GM12878 (cell line): ENCODE measurements around the gene IMMP2L. TPM values are rescaled to one million over a fixed set of nuclear protein-coding genes. Genes with fewer than 3 reads are reported as not detected.

Experiments used
- ATAC-seq: fragments of 200-7000 bp; cut with Tn5 transposase; 3 replicates; pipeline ENCODE4 v1.9.1; 2020; ENCODE audit warnings: mild to moderate bottlenecking, moderate library complexity
- BruUV-seq: library from RNA; stranded (reverse); fragments of 400-500 nt; replicated peaks from 2 replicates; lab custom pipeline; 2021; lab: Mats Ljungman, UMichigan
- CTCF ChIA-PET: fragments of 300-600 bp; sonication (Branson Sonifier 250); formaldehyde crosslinking; extraction: SDS; loops from one replicate; lab custom pipeline; 2021; ENCODE audit warnings: inconsistent platforms; lab: Yijun Ruan, JAX
- POLR2A ChIA-PET: fragments of 350-600 bp; formaldehyde crosslinking; extraction: SDS; loops from one replicate; lab custom pipeline; 2021; ENCODE audit warnings: inconsistent platforms; lab: Charles Lee
- RAD21 ChIA-PET: fragments of 300-600 bp; sonication (Branson Sonifier 250); formaldehyde crosslinking; loops from one replicate; lab custom pipeline; 2023; ENCODE audit warnings: antibody characterized with exemption; ENCODE audit not compliant: unreplicated experiment; lab: Charles Lee
- SMC1A ChIA-PET: fragments of 300-600 bp; sonication (Branson Sonifier 250); formaldehyde crosslinking; loops from one replicate; lab custom pipeline; 2023; ENCODE audit not compliant: unreplicated experiment, uncharacterized antibody; lab: Charles Lee
- DNase-seq: peaks from one replicate; pipeline ENCODE4 v3.0.0-alpha.2; 2011; ENCODE audit warnings: low read depth, low spot score
- FAIRE-seq: peaks from 3 replicates; lab custom pipeline; 2011; peaks lifted over from hg19 to GRCh38; lab: Jason Lieb, UNC
- H2AFZ ChIP-seq: 2 replicates; pipeline ENCODE4 v1.6.0; 2011; ENCODE audit warnings: low read depth, low read length, control low read depth; ENCODE audit not compliant: control insufficient read depth
- H3K27ac ChIP-seq: 2 replicates; pipeline ENCODE4 v1.5.1; 2011; ENCODE audit warnings: control low read depth; ENCODE audit not compliant: control insufficient read depth, insufficient read depth
- H3K27me3 ChIP-seq, 2 experiments: replicated peaks in 1 of 2; 2 replicates each; pipeline versions ENCODE4 v1.6.0 to v1.6.1; 2011; ENCODE audit warnings: low read length in 1 of 2; ENCODE audit not compliant: control insufficient read depth in 2 of 2, insufficient read depth in 2 of 2
- H3K36me3 ChIP-seq, 2 experiments: 2 replicates each; pipeline ENCODE4 v1.5.1; 2011; ENCODE audit warnings: low read length in 1 of 2; ENCODE audit not compliant: control insufficient read depth in 2 of 2, insufficient read depth in 2 of 2
- H3K4me1 ChIP-seq: 2 replicates; pipeline ENCODE4 v1.6.1; 2011; ENCODE audit warnings: mild to moderate bottlenecking, low read length, moderate library complexity, mixed read lengths; ENCODE audit not compliant: control insufficient read depth, insufficient read depth
- H3K4me2 ChIP-seq: 2 replicates; pipeline ENCODE4 v1.6.0; 2011; ENCODE audit warnings: control low read depth; ENCODE audit not compliant: control insufficient read depth, insufficient read depth
- H3K4me3 ChIP-seq: fragments of 200-600 bp; sonication (generic); 2 replicates; pipeline ENCODE4 v1.5.1; 2016
- H3K79me2 ChIP-seq: 2 replicates; pipeline ENCODE4 v1.6.0; 2011; ENCODE audit warnings: low read length; ENCODE audit not compliant: control insufficient read depth, insufficient read depth
- H3K9ac ChIP-seq: 2 replicates; pipeline ENCODE4 v1.8.0; 2011; ENCODE audit warnings: low read length, control low read depth, mixed read lengths; ENCODE audit not compliant: control insufficient read depth, insufficient read depth
- H3K9me3 ChIP-seq: replicated peaks from 3 replicates; pipeline ENCODE4 v1.5.1; 2011; ENCODE audit warnings: mild to moderate bottlenecking, low read length; ENCODE audit not compliant: control insufficient read depth, insufficient read depth
- H4K20me1 ChIP-seq: 2 replicates; pipeline ENCODE4 v1.6.0; 2011; ENCODE audit not compliant: control insufficient read depth, insufficient read depth
- ATF7 ChIP-seq: fragments of 450-650 bp; IDR thresholded peaks from 2 replicates; pipeline ENCODE4 v1.6.1; 2016; ENCODE audit warnings: low read depth, mild to moderate bottlenecking
- CTCF ChIP-seq, 3 experiments: IDR thresholded peaks in 2 of 3; conservative IDR thresholded peaks in 1 of 3; 2 replicates each; pipeline ENCODE4 v1.5.1; 2011; ENCODE audit warnings: low read depth in 3 of 3, low read length in 3 of 3, mild to moderate bottlenecking in 3 of 3, control low read depth in 2 of 3, moderate library complexity in 2 of 3, inconsistent platforms in 1 of 3, mixed read lengths in 1 of 3; ENCODE audit not compliant: control insufficient read depth in 2 of 3, insufficient read depth in 1 of 3; ENCODE audit errors: extremely low read depth in 1 of 3
- DPF2 ChIP-seq: fragments of 450-650 bp; IDR thresholded peaks from 2 replicates; pipeline ENCODE4 v1.6.1; 2017; ENCODE audit warnings: mild to moderate bottlenecking
- EGR1 ChIP-seq, 2 experiments: IDR thresholded peaks; 1 replicate in 1 of 2; 2 replicates in 1 of 2; pipeline ENCODE4 v1.6.1; 2011 to 2012; ENCODE audit warnings: low read depth in 2 of 2, low read length in 2 of 2, borderline replicate concordance in 1 of 2, mild to moderate bottlenecking in 1 of 2, moderate library complexity in 1 of 2
- ELK1 ChIP-seq: IDR thresholded peaks from 2 replicates; pipeline ENCODE4 v1.6.1; 2012; ENCODE audit warnings: low read depth, low read length, improper control_type of control experiment
- JUNB ChIP-seq: IDR thresholded peaks from 2 replicates; pipeline ENCODE4 v1.6.1; 2016; ENCODE audit warnings: antibody characterized with exemption, mild to moderate bottlenecking
- MAX ChIP-seq: IDR thresholded peaks from 2 replicates; pipeline ENCODE4 v1.6.1; 2012; ENCODE audit warnings: low read depth, low read length, improper control_type of control experiment
- MEF2A ChIP-seq: IDR thresholded peaks from 2 replicates; pipeline ENCODE4 v1.6.1; 2011; ENCODE audit warnings: low read depth, mild to moderate bottlenecking, low read length, moderate library complexity; ENCODE audit not compliant: insufficient read depth
- SPI1 ChIP-seq: IDR thresholded peaks from 2 replicates; pipeline ENCODE4 v1.6.1; 2011; ENCODE audit warnings: low read depth, mild to moderate bottlenecking, low read length, moderate library complexity, borderline replicate concordance; ENCODE audit not compliant: insufficient read depth
- WRNIP1 ChIP-seq: IDR thresholded peaks from 2 replicates; pipeline ENCODE4 v1.6.1; 2011; ENCODE audit warnings: low read depth, low read length, improper control_type of control experiment, borderline replicate concordance
- WGBS: methylation state at CpG from one replicate; pipeline ENCODE4 v1.1.6; 2016; ENCODE audit warnings: low lambda C conversion rate; ENCODE audit not compliant: insufficient replicate concordance, insufficient coverage; ENCODE audit errors: missing lambda C conversion rate; 5-methylcytosine and 5-hydroxymethylcytosine counted together
- in situ Hi-C: fragments of 300-500 bp; cut with MboI; formaldehyde crosslinking; loops from 9 replicates; pipeline ENCODE4 v1.14.3; 2018; ENCODE audit warnings: mixed read lengths
- intact Hi-C: fragments of 100-400 bp; cut with micrococcal nuclease; formaldehyde crosslinking; loops from one replicate; pipeline ENCODE4 v1.14.2; 2022; ENCODE audit not compliant: unreplicated experiment
- polyA plus RNA-seq, 11 experiments: library from polyadenylated mRNA; depleted of rRNA in 4 of 11; unstranded in 6 of 11; stranded (reverse) in 5 of 11; fragments of >200 nt; fragmentation: Nextera tagmentation in 4 of 11; fragmentation: Illumina TruSeq in 1 of 11; extraction: Ambion mirVana in 4 of 11; extraction: Trizol in 1 of 11; gene quantifications; 1 replicate in 1 of 11; 2 replicates in 10 of 11; pipeline versions ENCODE4 v1.2.1 to v1.2.3, GENCODE V29; 2011 to 2016; ENCODE audit warnings: inconsistent platforms in 2 of 11, missing spikeins in 2 of 11, low read depth in 1 of 11
- total RNA-seq, 4 experiments: library from RNA; depleted of rRNA in 3 of 4; stranded (reverse); fragments of >200 nt in 3 of 4; fragmentation: Illumina TruSeq in 1 of 4; extraction: Trizol in 1 of 4; gene quantifications; 2 replicates each; pipeline versions ENCODE4 v1.2.1 to v1.2.3, GENCODE V29; 2013 to 2021
- TF ChIP-seq, protein P1 (sequence below): fragments of 450-650 bp; IDR thresholded peaks from 2 replicates; pipeline ENCODE4 v1.6.1; 2014; ENCODE audit warnings: mild to moderate bottlenecking

The IMMP2L gene
- total and polyA plus RNA-seq, 10 of the 15 experiments (the other 5 are each of a cell fraction or from before 2014, with no cell fraction given) = 12.6 to 46.3 (median 19.6) TPM

DNA sequence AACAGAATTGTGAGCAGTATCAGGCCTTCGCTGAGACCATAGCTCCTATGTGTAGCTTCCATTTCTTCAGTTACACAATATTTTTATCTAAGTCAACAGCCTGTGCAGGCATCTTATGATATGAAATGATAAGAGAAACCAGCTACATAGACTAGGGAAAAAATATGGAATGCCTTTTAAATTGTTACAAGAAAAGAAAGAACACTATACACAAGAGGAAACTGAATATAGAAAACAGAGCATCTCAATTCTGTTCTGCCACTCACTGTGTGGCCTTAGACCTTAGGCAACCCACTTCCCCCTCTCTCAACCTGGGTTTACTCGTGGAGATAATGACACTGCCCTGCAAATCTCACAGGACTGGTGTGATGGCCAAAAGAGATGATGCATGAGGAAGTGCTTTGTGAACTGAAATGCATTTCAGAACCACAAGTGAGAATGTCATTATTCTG is 338.5 kb downstream of the IMMP2L start:
- no peaks in the 10 kb centered on the region for H3K9me3 ChIP-seq
- ATAC-seq (peak; percentile 89), FAIRE-seq (no peak), DNase-seq (no peak)
- BruUV-seq = no TSS peak
- no peaks in the 10 kb centered on the region for H3K79me2 ChIP-seq
- H4K20me1 ChIP-seq = no peaks in the 10 kb centered on the region
- peak; percentile 63; the same call in 1 of the 2 replicates for TF ChIP-seq SPI1
- TF ChIP-seq EGR1 (IDR thresholded peaks at IDR 0.05; ENCODE audit: borderline replicate concordance in 1 of 2, low read depth in 2 of 2, low read length in 2 of 2) = no peak
- no peak overlapping the region for H3K4me2 ChIP-seq
- H3K27me3 ChIP-seq = no peaks in the 10 kb centered on the region
- SMC1A ChIA-PET = interaction anchor here (0.6 kb wide), 1 partner anchor 180 kb away, joined by 3 read pairs; no protein-coding TSS in a partner anchor
- no peak overlapping the region for H3K27ac ChIP-seq
- no peaks in the 10 kb centered on the region for H3K36me3 ChIP-seq
- no peaks in the 10 kb centered on the region for H3K4me1 ChIP-seq
- CTCF ChIA-PET = interaction anchor here (0.8 kb wide), 1 partner anchor 12 kb away, joined by 3 read pairs; no protein-coding TSS in a partner anchor
- POLR2A ChIA-PET = no interaction called here
- in situ Hi-C loops (no loop called here), intact Hi-C loops (no loop called here)
- RAD21 ChIA-PET = no interaction called here
- H3K9ac ChIP-seq = no peak overlapping the region
- H2AFZ ChIP-seq = no peak overlapping the region
- WGBS = 44% methylated on average over 2 of the region's 2 CpGs
- H3K4me3 ChIP-seq = no peak overlapping the region

- Histone ChIP-seq H3K36me3 (no peaks in the 10 kb centered on the region), H4K20me1 (no peaks in the 10 kb centered on the region), H3K9me3 (no peaks in the 10 kb centered on the region), H3K27ac (no peak overlapping the region), H3K79me2 (no peaks in the 10 kb centered on the region), H3K9ac (no peak overlapping the region), H3K4me3 (no peak overlapping the region), H2AFZ (no peak overlapping the region), H3K27me3 (no peaks in the 10 kb centered on the region), H3K4me1 (no peaks in the 10 kb centered on the region), H3K4me2 (no peak overlapping the region)
- DNase-seq (no peak), FAIRE-seq (no peak), ATAC-seq (no peak)
- CTCF ChIA-PET = no interaction called here
- POLR2A ChIA-PET = no interaction called here
- BruUV-seq = no TSS peak
- intact Hi-C loops = no loop called here
- in situ Hi-C loops = no loop called here
- RAD21 ChIA-PET = no interaction called here
- SMC1A ChIA-PET = interaction anchor here (0.6 to 1.0 kb wide), 3 partner anchors 36 to 156 kb away, joined by 3 read pairs; no protein-coding TSS in a partner anchor
- TF ChIP-seq JUNB (0 out of 2 replicates have a peak, but pooled peaks have one; percentile 11), ATF7 (no peak), ELK1 (no peak), WRNIP1 (no peak), CTCF (IDR thresholded peaks at IDR 0.05 in 2 of 3, conservative IDR thresholded peaks at IDR 0.05 in 1 of 3; ENCODE audit: control insufficient read depth in 2 of 3, extremely low read depth in 1 of 3, insufficient read depth in 1 of 3, low read depth in 3 of 3, low read length in 3 of 3) (no peak), MEF2A (no peak), MAX (no peak), DPF2 (no peak)
- TF ChIP-seq, protein P1, sequence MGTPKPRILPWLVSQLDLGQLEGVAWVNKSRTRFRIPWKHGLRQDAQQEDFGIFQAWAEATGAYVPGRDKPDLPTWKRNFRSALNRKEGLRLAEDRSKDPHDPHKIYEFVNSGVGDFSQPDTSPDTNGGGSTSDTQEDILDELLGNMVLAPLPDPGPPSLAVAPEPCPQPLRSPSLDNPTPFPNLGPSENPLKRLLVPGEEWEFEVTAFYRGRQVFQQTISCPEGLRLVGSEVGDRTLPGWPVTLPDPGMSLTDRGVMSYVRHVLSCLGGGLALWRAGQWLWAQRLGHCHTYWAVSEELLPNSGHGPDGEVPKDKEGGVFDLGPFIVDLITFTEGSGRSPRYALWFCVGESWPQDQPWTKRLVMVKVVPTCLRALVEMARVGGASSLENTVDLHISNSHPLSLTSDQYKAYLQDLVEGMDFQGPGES = no peak
Measured at GRCh38 chr7:111215550-111215949, 346.7 kb downstream of the IMMP2L start.
